Activated T-cell treated with anti-CD3 and anti-CD28 coated beads for 1 hour (primary cell): ENCODE measurements around the gene RAB1A.

Source experiments
- DNase-seq: peaks from one replicate; pipeline ENCODE4 v3.0.0-alpha.2; 2020; ENCODE audit warnings: low read depth

The RAB1A gene

GRCh38 chr2:65061146-65061909 is 68.6 kb downstream of the RAB1A start:
- DNase-seq, result no peak

GRCh38 chr2:65059071-65059470 is 70.8 kb downstream of the RAB1A start:
- DNase-seq, result no peak

GRCh38 chr2:65057391-65058052 is 72.4 kb downstream of the RAB1A start:
- DNase-seq, result no peak

GRCh38 chr2:65057054-65057375 is 72.9 kb downstream of the RAB1A start:
- DNase-seq, result no peak

GRCh38 chr2:65056215-65057053 is 73.5 kb downstream of the RAB1A start, which contains the start of gene CEP68:
CEP68 (plus strand) TSS chr2:65056416; CDS start chr2:65069445, 13,029 bp downstream.
- DNase-seq, result peak; percentile 92

GRCh38 chr2:65055422-65056214 is 74.3 kb downstream of the RAB1A start:
- peak; percentile 60 for DNase-seq

- DNase-seq, result no peak
These were observed 75.0 kb downstream of the RAB1A start for GRCh38 chr2:65054749-65055421.

GRCh38 chr2:65053199-65053598 is 76.7 kb downstream of the RAB1A start:
- no peak for DNase-seq

- DNase-seq, result no peak
These were observed 79.0 kb downstream of the RAB1A start for GRCh38 chr2:65050931-65051330.

- DNase-seq, result no peak
These were observed 80.8 kb downstream of the RAB1A start for GRCh38 chr2:65049010-65049639.

GRCh38 chr2:65046633-65047407 is 83.1 kb downstream of the RAB1A start:
- DNase-seq, result no peak

- no peak for DNase-seq
These were observed 84.3 kb downstream of the RAB1A start for GRCh38 chr2:65045651-65046050.

GRCh38 chr2:65044097-65044735 is 85.7 kb downstream of the RAB1A start:
- DNase-seq, result no peak

- DNase-seq, result no peak
These were observed 86.9 kb downstream of the RAB1A start for GRCh38 chr2:65043001-65043400.

GRCh38 chr2:65040400-65041261 is 89.3 kb downstream of the RAB1A start:
- DNase-seq, result peak; percentile 64

- DNase-seq, result no peak
These were observed 90.3 kb downstream of the RAB1A start for GRCh38 chr2:65039640-65040039.

GRCh38 chr2:65037178-65037577 is 92.7 kb downstream of the RAB1A start:
- no peak for DNase-seq
